ENCODE measurements around the gene ACAP2.
"Not testable (repeated sequence)": the region's sequence is repeated elsewhere in the genome, so short reads cannot be mapped to it uniquely, and the experiment has no call there.

DNA sequence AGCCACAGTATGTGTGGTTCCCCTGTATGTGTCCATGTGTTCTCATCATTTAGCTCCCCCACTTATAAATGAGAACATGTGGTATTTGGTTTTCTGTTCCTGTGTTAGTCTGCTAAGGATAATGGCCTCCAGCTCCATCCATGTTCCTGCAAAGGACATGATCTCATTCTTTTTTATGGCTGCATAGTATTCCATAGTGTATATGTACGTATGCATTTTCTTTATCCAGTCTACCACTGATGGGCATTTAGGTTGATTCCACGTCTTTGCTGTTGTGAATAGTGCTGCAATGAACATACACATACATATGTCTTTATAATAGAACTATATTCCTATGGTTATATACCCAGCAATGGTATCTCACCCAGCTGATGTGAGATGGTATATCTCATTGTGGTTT lies 88.8 kb downstream of the ACAP2 start:
- TF ChIP-seq RAD21 (IDR thresholded peaks at IDR 0.05); TAF1 (conservative IDR thresholded peaks at IDR 0.05): not testable (repeated sequence)
- TF ChIP-seq, protein P1, sequence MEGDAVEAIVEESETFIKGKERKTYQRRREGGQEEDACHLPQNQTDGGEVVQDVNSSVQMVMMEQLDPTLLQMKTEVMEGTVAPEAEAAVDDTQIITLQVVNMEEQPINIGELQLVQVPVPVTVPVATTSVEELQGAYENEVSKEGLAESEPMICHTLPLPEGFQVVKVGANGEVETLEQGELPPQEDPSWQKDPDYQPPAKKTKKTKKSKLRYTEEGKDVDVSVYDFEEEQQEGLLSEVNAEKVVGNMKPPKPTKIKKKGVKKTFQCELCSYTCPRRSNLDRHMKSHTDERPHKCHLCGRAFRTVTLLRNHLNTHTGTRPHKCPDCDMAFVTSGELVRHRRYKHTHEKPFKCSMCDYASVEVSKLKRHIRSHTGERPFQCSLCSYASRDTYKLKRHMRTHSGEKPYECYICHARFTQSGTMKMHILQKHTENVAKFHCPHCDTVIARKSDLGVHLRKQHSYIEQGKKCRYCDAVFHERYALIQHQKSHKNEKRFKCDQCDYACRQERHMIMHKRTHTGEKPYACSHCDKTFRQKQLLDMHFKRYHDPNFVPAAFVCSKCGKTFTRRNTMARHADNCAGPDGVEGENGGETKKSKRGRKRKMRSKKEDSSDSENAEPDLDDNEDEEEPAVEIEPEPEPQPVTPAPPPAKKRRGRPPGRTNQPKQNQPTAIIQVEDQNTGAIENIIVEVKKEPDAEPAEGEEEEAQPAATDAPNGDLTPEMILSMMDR (IDR thresholded peaks at IDR 0.05; ENCODE audit: low read depth, low read length, missing input control): not testable (repeated sequence)

Data from liver (tissue), 3 donors.